KOPT-K1 (cell line): Measurements from ENCODE around the gene GLRX5.

Experiments used
- H3K27ac ChIP-seq: fragments of 200-600 bp; sonication (generic); 2 replicates; pipeline ENCODE4 v1.5.1; 2016; ENCODE audit warnings: antibody characterized with exemption, mild to moderate bottlenecking, low read depth, low read length; ENCODE audit not compliant: poor library complexity, severe bottlenecking
- H3K36me3 ChIP-seq: fragments of 200-600 bp; sonication (generic); 2 replicates; pipeline ENCODE4 v1.5.1; 2017; ENCODE audit warnings: antibody characterized with exemption, mild to moderate bottlenecking, low read length, moderate library complexity; ENCODE audit not compliant: insufficient read depth
- H3K9me3 ChIP-seq: fragments of 200-600 bp; sonication (generic); 2 replicates; pipeline ENCODE4 v1.5.1; 2017; ENCODE audit warnings: antibody characterized with exemption, low read length, mild to moderate bottlenecking; ENCODE audit not compliant: insufficient read depth, poor library complexity, severe bottlenecking

GLRX5 gene

GRCh38 chr14:95533391-95533821 is 1.4 kb upstream of the GLRX5 start:
- peaks cover 42% of the 10 kb centered on the region for H3K36me3 ChIP-seq
- H3K27ac ChIP-seq: peak overlapping the region; percentile 86
- no peaks in the 10 kb centered on the region for H3K9me3 ChIP-seq

- H3K27ac ChIP-seq: peak overlapping the region; percentile 86
- H3K36me3 ChIP-seq: peaks cover 42% of the 10 kb centered on the region
- H3K9me3 ChIP-seq: no peaks in the 10 kb centered on the region
These were observed 1.0 kb upstream of the GLRX5 start for GRCh38 chr14:95533822-95534221.

GRCh38 chr14:95535226-95536021 is 574 bp downstream of the GLRX5 start:
- H3K27ac ChIP-seq: peak overlapping the region; percentile 86
- H3K36me3 ChIP-seq: peaks cover 27% of the 10 kb centered on the region
- H3K9me3 ChIP-seq: no peaks in the 10 kb centered on the region

GRCh38 chr14:95536036-95536593 is 1.3 kb downstream of the GLRX5 start:
- peak overlapping the region; percentile 86 for H3K27ac ChIP-seq
- H3K36me3 ChIP-seq: peaks cover 20% of the 10 kb centered on the region
- no peaks in the 10 kb centered on the region for H3K9me3 ChIP-seq

GRCh38 chr14:95536671-95537070 is 1.8 kb downstream of the GLRX5 start:
- peaks cover 14% of the 10 kb centered on the region for H3K36me3 ChIP-seq
- H3K27ac ChIP-seq: peak overlapping the region; percentile 86
- no peaks in the 10 kb centered on the region for H3K9me3 ChIP-seq

GRCh38 chr14:95537298-95538089 is 2.6 kb downstream of the GLRX5 start:
- H3K9me3 ChIP-seq: no peaks in the 10 kb centered on the region
- H3K27ac ChIP-seq: no peak overlapping the region
- peaks cover 6% of the 10 kb centered on the region for H3K36me3 ChIP-seq

- H3K27ac ChIP-seq: no peak overlapping the region
- H3K9me3 ChIP-seq: no peaks in the 10 kb centered on the region
- peaks cover 11% of the 10 kb centered on the region for H3K36me3 ChIP-seq
These were observed 4.1 kb downstream of the GLRX5 start for GRCh38 chr14:95538801-95539509.

GRCh38 chr14:95540236-95540855 is 5.5 kb downstream of the GLRX5 start:
- Histone ChIP-seq H3K9me3 (no peaks in the 10 kb centered on the region), H3K36me3 (peaks cover 25% of the 10 kb centered on the region), H3K27ac (no peak overlapping the region)

- H3K36me3 ChIP-seq: peaks cover 35% of the 10 kb centered on the region
- H3K9me3 ChIP-seq: no peaks in the 10 kb centered on the region
- no peak overlapping the region for H3K27ac ChIP-seq
These were observed 6.5 kb downstream of the GLRX5 start for GRCh38 chr14:95541346-95541745.

- H3K36me3 ChIP-seq: peaks cover 43% of the 10 kb centered on the region
- H3K27ac ChIP-seq: no peak overlapping the region
- no peaks in the 10 kb centered on the region for H3K9me3 ChIP-seq
These were observed 7.4 kb downstream of the GLRX5 start for GRCh38 chr14:95541932-95542930.

- Histone ChIP-seq H3K9me3 (no peaks in the 10 kb centered on the region), H3K36me3 (peaks cover 47% of the 10 kb centered on the region), H3K27ac (no peak overlapping the region)
These were observed 8.2 kb downstream of the GLRX5 start for GRCh38 chr14:95543021-95543420.

GRCh38 chr14:95544588-95544987 is 9.7 kb downstream of the GLRX5 start:
- Histone ChIP-seq H3K9me3 (no peaks in the 10 kb centered on the region), H3K27ac (no peak overlapping the region), H3K36me3 (peaks cover 53% of the 10 kb centered on the region)

GRCh38 chr14:95545515-95546168 is 10.8 kb downstream of the GLRX5 start:
- no peaks in the 10 kb centered on the region for H3K9me3 ChIP-seq
- peaks cover 53% of the 10 kb centered on the region for H3K36me3 ChIP-seq
- H3K27ac ChIP-seq: no peak overlapping the region
